HG03103 (cell line): ENCODE data around the gene XPO4.
"Not testable (repeated sequence)": the region's sequence is repeated elsewhere in the genome, so short reads cannot be mapped to it uniquely, and the experiment has no call there.

ENCODE experiments used
- ATAC-seq: cut with Tn5 transposase; IDR thresholded peaks from one replicate; pipeline ENCODE4 v1.9.1; 2021; ENCODE audit warnings: low read depth; ENCODE audit not compliant: unreplicated experiment

Gene XPO4

DNA sequence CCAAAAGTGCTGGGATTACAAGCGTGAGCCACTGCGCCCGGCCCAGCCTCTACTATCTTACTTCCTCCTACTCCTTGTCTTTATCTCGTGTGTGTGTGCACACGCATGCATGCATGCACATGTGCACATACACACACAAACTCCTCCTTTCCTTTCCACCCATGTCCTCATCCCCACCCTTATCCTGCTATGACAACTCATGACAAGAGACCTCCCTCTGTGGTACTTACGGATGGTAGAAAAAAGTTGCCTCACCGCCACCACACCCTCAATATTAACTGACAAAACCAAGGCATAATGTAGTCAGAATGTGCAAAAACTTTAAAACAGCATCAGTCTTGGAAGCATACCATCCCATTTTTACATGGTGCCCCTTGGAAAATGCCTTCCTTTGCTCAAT, 112.9 kb downstream of the XPO4 start:
- ATAC-seq, result no peak

DNA sequence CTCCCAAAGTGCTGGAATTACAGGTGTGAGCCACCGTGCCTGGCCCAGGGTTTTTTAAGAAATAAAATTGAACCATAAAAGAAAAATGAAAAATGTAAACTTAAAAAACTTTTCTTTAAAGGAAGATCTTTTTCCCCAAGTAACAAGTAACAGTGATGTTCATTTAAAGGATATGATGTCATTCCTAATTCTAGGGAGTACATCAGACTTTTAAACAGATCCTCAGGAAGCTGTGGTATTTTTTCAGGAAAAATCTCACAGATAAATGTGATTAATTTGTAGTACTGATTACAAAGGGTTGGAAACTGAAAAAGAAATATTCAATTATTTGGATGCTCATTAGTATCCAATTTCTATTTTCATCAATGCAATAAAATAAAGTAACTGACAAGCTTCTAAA, 114.2 kb downstream of the XPO4 start:
- no peak for ATAC-seq

DNA sequence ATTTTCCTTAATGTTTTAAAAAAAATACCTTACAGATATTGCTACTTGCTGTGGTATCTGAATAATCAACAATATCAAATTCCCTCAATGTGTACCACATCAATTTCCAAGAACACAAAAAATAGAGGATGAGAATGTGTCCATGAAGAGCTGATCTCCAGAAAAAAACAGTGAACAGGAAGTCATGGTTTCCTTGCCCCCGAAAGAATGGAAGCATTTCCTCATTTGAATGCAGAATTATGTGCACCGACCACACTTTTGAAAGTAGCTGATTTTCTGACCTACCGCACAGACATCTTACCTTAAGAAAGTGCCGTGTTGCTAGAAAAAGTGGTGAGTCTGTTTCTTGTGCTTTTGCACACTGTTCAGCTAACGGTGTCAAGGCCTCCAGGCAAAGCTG, 115.4 kb downstream of the XPO4 start:
- ATAC-seq, result no peak

- no peak for ATAC-seq
These were observed 120.3 kb downstream of the XPO4 start for GRCh38 chr13:20782116-20782708.

DNA sequence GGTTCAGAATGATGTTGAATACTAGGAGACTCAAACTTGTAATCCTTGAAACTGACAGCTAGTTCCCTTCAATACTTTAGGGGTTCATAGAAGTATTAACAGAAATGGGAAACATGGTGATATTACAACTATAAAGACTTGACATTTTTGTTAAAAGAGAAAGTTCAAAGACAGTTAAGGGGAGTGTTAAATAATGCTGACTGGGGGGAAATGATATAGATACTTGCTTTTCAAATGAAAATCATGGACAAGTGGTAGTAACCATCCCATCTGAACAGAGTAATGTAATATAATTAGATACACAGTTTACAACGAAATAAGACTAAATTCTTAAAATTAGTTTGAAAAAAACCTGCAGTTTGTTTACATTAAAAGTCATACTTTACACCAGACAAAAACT, 122.2 kb downstream of the XPO4 start:
- no peak for ATAC-seq

DNA sequence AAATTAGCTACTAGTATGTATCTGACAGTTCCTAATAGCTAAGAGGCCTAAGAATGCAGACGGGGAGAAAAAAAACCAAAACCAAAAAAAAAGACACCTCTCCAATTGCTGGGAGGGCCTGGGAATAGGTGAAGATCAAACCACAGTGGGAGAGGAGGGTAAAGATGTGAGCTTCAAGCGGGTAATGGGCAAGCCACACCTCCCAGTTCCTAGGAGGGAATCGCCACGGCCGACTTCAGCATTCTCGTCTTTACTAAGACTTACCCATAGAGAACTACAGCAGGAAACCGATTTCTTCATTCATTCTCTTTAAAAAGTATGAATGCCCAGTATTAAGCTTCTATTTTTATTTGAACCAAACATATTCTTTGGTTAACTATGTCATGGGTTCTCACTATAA, 123.1 kb downstream of the XPO4 start:
- ATAC-seq, result no peak

DNA sequence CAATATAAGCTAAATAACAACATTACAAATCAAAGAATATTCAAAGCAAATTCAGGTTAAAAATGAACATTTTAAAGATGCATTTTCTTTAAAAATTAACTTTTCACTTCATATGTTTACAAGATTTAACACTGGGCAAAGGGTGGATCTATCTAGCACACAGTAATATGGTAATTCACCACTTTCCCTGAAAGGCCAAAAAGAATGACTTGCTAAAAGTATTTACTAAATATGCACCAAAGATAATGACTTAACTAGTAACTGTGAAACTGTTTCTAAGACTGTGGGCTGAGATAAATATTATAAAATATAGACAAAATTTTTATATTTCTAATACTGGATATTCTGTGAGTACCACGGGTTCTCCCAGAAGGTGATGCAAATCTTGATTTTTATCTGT, 124.2 kb downstream of the XPO4 start:
- ATAC-seq, result no peak

DNA sequence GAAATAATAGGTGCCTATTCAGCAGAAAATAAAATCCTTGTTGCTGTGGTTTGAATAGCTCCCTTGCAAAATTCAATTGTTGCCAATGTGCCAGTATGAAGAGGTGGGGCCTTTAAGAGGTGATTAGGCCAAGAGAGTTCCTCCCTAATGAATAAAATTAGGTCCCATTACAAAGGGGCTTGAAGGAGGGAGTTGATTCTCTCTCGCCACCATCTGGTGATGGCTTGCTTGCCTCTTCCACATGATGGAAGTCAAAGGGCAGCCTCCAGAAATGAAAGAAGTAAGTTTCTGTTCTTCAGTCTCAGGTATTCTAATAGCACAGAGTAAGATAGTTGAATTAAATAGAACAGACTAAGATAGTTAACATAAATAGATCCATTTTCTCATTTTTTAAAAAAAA, 125.8 kb downstream of the XPO4 start:
- no peak for ATAC-seq

DNA sequence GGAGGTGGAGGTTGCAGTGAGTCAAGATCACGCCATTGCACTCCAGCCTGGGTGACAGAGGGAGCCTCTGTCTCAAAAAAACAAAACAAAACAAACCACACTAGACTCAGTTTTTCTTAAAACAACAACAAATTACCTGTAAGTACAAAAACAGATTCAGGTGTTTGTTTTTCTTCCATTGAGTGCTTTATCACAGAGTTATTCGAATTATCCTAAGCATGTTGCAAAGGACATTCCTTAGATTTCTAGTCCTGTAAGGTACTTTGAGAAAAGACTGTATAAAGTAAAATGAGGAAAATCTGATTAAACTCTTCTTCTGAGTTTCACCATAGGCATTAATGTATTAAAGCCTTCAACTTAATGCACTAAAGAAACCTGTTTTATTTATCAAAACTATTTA, 126.6 kb downstream of the XPO4 start:
- no peak for ATAC-seq

DNA sequence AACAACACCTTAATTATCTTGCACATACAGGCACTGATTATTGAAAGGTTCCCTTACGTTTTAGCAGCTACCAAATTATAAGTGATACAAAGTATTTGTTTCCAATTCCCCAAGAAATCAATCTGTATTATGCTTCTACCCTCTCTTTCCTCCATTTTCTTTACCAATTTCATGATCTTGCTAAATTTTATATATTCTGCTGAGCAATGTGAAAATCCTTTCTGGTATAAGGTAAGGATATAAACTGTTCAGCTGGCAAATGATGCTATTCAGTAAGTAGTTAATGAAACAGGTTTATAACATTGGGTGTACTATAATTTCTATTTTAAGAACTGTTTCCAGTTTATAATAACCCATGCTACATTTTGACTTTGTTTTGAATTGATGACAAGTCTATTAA, 127.8 kb downstream of the XPO4 start:
- ATAC-seq, result no peak

GRCh38 chr13:20773194-20774080, 129.1 kb downstream of the XPO4 start, which contains the start of gene EEF1AKMT1:
TSS of gene EEF1AKMT1 (minus strand) at chr13:20773961. CDS start at chr13:20757598, 16,363 bp downstream.
- peak; percentile 82 for ATAC-seq

- ATAC-seq, result no peak
These were observed 130.0 kb downstream of the XPO4 start for GRCh38 chr13:20772401-20773131.

DNA sequence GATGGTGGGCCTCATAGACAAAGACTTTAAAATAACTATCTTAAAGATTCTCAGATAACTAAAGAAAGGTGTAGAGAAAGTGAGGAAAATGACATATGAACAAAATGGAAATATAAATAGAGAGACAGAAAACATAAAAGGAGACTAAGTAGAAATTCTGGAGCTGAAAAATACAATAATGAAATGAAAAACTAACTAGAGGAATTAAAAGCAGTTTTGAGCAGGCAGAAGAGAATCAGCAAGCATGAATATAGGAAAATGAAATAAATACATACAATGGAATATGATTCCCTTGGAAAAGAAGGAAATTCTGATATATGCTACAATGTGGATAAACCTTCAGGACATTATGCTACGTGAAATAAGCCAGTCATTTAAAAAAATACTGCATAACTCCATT, 132.7 kb downstream of the XPO4 start:
- no peak for ATAC-seq

DNA sequence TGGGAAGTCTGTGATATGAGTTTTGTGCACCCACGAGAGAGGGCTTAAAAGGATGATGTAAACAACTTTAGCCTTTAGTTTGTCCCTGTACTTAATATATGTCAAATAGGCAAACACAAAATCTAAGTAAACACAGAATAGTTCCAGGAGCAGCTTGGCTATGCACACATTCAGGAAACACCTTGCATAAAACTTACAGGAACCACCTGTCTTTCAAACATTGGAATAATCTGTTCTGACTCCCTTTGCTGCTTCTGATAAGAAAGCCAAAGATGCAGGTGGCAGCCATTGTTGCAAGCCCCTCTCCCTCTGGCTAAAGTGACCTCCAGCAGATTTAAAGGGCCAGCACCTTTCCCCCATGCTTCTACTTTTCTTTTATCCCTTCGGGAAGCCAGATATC, 133.5 kb downstream of the XPO4 start:
- no peak for ATAC-seq

- ATAC-seq, result no peak
These were observed 135.1 kb downstream of the XPO4 start for GRCh38 chr13:20767309-20767943.

GRCh38 chr13:20760872-20761271, 141.7 kb downstream of the XPO4 start:
- no peak for ATAC-seq

DNA sequence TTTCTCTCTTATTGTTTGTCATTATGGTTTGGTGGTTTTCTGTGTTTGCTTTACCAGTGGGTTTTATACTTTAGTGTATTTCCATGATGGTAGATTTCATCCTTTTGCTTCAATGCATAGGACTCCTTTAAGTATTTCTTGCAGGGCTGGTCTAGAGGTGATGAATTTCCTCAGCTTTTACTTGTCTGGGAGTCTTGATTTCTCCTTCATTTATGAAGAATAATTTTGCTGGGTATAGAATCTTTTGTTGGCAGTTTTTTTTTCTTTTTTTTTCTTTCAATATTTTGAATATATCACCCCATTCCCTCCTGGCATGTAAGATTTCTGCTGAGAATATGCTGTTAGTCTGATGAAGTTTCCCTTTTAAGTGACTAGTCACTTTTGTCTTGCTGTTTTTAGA, 148.5 kb downstream of the XPO4 start:
- no peak for ATAC-seq

GRCh38 chr13:20749377-20749776, 153.2 kb downstream of the XPO4 start:
- ATAC-seq, result no peak

DNA sequence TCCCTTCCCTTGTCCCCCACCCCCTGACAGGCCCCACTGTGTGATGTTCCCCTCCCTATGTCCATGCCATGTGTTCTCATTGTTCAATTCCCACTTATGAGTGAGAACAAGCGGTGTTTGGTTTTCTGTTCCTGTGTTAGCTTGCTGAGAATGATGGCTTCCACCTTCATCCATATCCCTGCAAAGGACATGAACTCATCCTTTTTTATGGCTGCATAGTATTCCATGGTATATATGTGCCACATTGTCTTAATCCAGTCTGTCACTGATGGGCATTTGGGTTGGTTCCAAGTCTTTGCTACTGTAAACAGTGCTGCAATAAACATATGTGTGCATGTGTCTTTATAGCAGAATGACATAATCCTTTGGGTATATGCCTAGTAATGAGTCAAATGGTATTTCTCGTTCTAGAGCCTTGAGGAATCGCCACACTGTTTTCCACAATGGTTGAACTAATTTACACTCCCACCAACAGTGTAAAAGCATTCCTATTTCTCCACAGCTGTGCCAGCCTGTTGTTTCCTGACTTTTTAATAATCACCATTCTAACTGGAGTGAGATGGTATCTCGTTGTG, 158.6 kb downstream of the XPO4 start:
- not testable (repeated sequence) for ATAC-seq

- no peak for ATAC-seq
These were observed 162.5 kb downstream of the XPO4 start for GRCh38 chr13:20740021-20740420.

DNA sequence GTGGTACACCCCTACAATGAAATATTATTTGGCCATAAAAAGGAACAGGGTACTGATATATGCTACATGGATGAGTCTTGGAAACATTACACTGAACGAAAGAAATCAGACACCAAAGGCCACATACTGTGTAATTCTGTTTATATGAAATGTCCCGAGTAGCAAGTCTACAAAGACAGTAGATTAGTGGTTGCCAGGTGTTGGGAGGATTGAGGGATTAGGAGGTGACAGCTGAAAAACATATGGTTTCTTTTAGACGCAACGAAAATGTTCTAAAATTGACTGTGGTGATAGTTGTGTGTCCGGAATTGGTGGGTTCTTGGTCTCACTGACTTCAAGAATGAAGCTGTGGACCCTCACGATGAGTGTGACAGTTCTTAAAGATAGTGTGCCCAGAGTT, 163.9 kb downstream of the XPO4 start:
- no peak for ATAC-seq
